SK-N-SH treated with all-trans-retinoic acid at 6 μM for 48 hours (cell line): ENCODE results near the gene SYVN1.

Source experiments
- ARNTL ChIP-seq: fragments of 450-650 bp; formaldehyde crosslinking; IDR thresholded peaks from 2 replicates; pipeline ENCODE4 v1.5.0; 2020; ENCODE audit warnings: low read depth, mild to moderate bottlenecking, moderate library complexity, borderline replicate concordance
- CSDC2 ChIP-seq: fragments of 250-450 bp; sonication (Bioruptor Pico); IDR thresholded peaks from 2 replicates; pipeline ENCODE4 v1.5.0; 2020; ENCODE audit warnings: mild to moderate bottlenecking, moderate library complexity
- OSR1 ChIP-seq: fragments of 250-450 bp; sonication (Bioruptor Pico); IDR thresholded peaks from 2 replicates; pipeline ENCODE4 v1.8.0; 2022; ENCODE audit warnings: moderate library complexity, mild to moderate bottlenecking, inconsistent platforms
- PATZ1 ChIP-seq: fragments of 250-450 bp; sonication (Bioruptor Pico); IDR thresholded peaks from 2 replicates; pipeline ENCODE4 v1.8.0; 2020; ENCODE audit warnings: mild to moderate bottlenecking, moderate library complexity, borderline replicate concordance
- PPARA ChIP-seq: fragments of 250-450 bp; sonication (Bioruptor Pico); IDR thresholded peaks from 2 replicates; pipeline ENCODE4 v1.5.0; 2020; ENCODE audit warnings: mild to moderate bottlenecking, borderline replicate concordance
- SNAI2 ChIP-seq: fragments of 250-450 bp; sonication (Bioruptor Pico); IDR thresholded peaks from 2 replicates; pipeline ENCODE4 v1.5.0; 2020; ENCODE audit warnings: mild to moderate bottlenecking, moderate library complexity
- ZC3H10 ChIP-seq: fragments of 250-450 bp; sonication (Bioruptor Pico); IDR thresholded peaks from 2 replicates; pipeline ENCODE4 v1.5.1; 2021; ENCODE audit warnings: mild to moderate bottlenecking, moderate library complexity
- ZFP3 ChIP-seq: fragments of 250-450 bp; sonication (Bioruptor Pico); IDR thresholded peaks from 2 replicates; pipeline ENCODE4 v1.5.0; 2020; ENCODE audit warnings: mild to moderate bottlenecking, moderate library complexity
- ZNF565 ChIP-seq: fragments of 450-650 bp; formaldehyde crosslinking; conservative IDR thresholded peaks from 2 replicates; pipeline ENCODE4 v1.5.0; 2020; ENCODE audit warnings: low read depth, mild to moderate bottlenecking, moderate library complexity
- ZNF70 ChIP-seq: fragments of 450-650 bp; formaldehyde crosslinking; IDR thresholded peaks from 2 replicates; pipeline ENCODE4 v1.5.0; 2020; ENCODE audit warnings: mild to moderate bottlenecking, moderate library complexity
- TF ChIP-seq, protein P1 (sequence below): fragments of 250-450 bp; sonication (Bioruptor Pico); IDR thresholded peaks from 2 replicates; pipeline ENCODE4 v1.5.1; 2020; ENCODE audit warnings: low read depth, mild to moderate bottlenecking, moderate library complexity
- TF ChIP-seq, protein P2 (sequence below): fragments of 250-450 bp; sonication (Bioruptor Pico); IDR thresholded peaks from 2 replicates; pipeline ENCODE4 v1.5.1; 2021; ENCODE audit warnings: mild to moderate bottlenecking, moderate library complexity

DNA sequence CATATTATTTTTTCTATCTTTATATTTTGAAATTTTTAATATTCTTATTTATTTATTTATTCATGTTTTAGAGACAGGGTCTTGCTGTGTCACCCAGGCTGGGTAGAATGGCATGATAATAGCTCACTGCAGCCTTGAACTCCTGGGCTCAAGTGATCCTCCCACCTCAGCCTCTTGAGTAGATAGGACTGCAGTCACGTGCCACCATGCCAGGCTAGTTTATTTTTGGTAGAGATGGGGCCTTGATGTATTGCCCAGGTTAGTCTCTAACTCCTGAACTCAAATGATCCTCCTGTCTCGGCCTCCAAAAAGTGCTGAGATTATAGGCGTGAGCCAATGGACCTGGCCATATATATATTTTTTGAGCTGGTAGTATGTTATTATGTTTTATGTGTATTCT, 33.3 kb upstream of the SYVN1 start:
- no peak for TF ChIP-seq ZNF70 (CRISPR knock-in tag)
- TF ChIP-seq, protein P1, sequence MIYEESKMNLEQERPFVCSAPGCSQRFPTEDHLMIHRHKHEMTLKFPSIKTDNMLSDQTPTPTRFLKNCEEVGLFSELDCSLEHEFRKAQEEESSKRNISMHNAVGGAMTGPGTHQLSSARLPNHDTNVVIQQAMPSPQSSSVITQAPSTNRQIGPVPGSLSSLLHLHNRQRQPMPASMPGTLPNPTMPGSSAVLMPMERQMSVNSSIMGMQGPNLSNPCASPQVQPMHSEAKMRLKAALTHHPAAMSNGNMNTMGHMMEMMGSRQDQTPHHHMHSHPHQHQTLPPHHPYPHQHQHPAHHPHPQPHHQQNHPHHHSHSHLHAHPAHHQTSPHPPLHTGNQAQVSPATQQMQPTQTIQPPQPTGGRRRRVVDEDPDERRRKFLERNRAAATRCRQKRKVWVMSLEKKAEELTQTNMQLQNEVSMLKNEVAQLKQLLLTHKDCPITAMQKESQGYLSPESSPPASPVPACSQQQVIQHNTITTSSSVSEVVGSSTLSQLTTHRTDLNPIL (CRISPR knock-in tag) = no peak
- no peak for TF ChIP-seq PATZ1 (CRISPR knock-in tag)
- TF ChIP-seq ZFP3 = no peak
- no peak for TF ChIP-seq OSR1 (CRISPR knock-in tag)
- no peak for TF ChIP-seq PPARA
- no peak for TF ChIP-seq ZNF565 (CRISPR knock-in tag)
- no peak for TF ChIP-seq SNAI2 (CRISPR knock-in tag)
- TF ChIP-seq, protein P2, sequence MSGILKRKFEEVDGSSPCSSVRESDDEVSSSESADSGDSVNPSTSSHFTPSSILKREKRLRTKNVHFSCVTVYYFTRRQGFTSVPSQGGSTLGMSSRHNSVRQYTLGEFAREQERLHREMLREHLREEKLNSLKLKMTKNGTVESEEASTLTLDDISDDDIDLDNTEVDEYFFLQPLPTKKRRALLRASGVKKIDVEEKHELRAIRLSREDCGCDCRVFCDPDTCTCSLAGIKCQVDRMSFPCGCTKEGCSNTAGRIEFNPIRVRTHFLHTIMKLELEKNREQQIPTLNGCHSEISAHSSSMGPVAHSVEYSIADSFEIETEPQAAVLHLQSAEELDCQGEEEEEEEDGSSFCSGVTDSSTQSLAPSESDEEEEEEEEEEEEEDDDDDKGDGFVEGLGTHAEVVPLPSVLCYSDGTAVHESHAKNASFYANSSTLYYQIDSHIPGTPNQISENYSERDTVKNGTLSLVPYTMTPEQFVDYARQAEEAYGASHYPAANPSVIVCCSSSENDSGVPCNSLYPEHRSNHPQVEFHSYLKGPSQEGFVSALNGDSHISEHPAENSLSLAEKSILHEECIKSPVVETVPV (CRISPR knock-in tag) = no peak
- no peak for TF ChIP-seq ZC3H10 (CRISPR knock-in tag)
- TF ChIP-seq ARNTL = no peak
- no peak for TF ChIP-seq CSDC2
